ENCODE data around the gene CELSR1.
"Not testable (repeated sequence)": the region's sequence is repeated elsewhere in the genome, so short reads cannot be mapped to it uniquely, and the experiment has no call there.

Gene CELSR1

GRCh38 chr22:46320716-46321386 is 216.6 kb downstream of the CELSR1 start:
- no peak for DNase-seq (ENCODE audit: low read depth in 2 of 2)

- no peak for DNase-seq (ENCODE audit: low read depth in 2 of 2)
Measured at GRCh38 chr22:46320166-46320710, 217.2 kb downstream of the CELSR1 start.

- DNase-seq (ENCODE audit: low read depth in 2 of 2) = no peak
Measured at GRCh38 chr22:46319319-46319718, 218.1 kb downstream of the CELSR1 start.

DNA sequence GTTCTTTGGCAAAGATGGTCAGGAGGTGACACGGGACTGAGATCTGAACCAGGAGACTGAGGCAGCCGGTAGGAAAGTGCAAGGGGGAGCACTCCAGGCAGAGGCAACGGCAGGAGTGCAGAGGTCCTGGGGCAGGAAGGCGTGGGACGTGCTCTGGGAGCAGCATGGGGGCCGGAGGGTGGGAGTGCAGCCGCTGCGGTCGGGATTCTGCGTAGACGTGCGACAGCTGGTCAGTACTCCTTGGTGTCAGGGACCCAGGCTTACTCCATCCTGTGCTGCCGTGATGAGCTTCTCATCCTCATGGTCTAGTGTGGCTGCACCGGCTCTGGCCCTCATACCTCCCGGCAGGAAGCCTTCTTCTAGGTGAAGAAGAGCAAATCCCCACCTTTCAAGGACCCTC is 218.8 kb downstream of the CELSR1 start:
- no peak for DNase-seq (ENCODE audit: low read depth in 2 of 2)

- no peak for DNase-seq (ENCODE audit: low read depth in 2 of 2)
Measured at GRCh38 chr22:46317646-46318045, 219.8 kb downstream of the CELSR1 start.

GRCh38 chr22:46315976-46316375 is 221.4 kb downstream of the CELSR1 start:
- DNase-seq (ENCODE audit: low read depth in 2 of 2) = no peak

- not testable (repeated sequence) for DNase-seq (ENCODE audit: low read depth in 2 of 2)
Measured at GRCh38 chr22:46312848-46313247, 224.6 kb downstream of the CELSR1 start.

GRCh38 chr22:46312056-46312455 is 225.4 kb downstream of the CELSR1 start:
- DNase-seq (ENCODE audit: low read depth in 2 of 2) = no peak
